Fibroblast of lung (primary cell): ENCODE results near the gene SLIT3. TPM values are rescaled to one million over a fixed set of nuclear protein-coding genes. Genes with fewer than 3 reads are reported as not detected.

Experiments used
- DNase-seq, 2 donors: peaks; one replicate each; pipeline versions ENCODE4 v3.0.0 to v3.0.0-alpha.2; 2010; ENCODE audit warnings: low read depth in 2 of 2
- H2AFZ ChIP-seq: 2 replicates; pipeline ENCODE4 v1.5.1; 2012; ENCODE audit warnings: low read length, control low read depth, inconsistent platforms
- H3K27ac ChIP-seq: 2 replicates; pipeline ENCODE4 v1.5.1; 2011; ENCODE audit warnings: low read length, control low read depth; ENCODE audit not compliant: insufficient read depth
- H3K27me3 ChIP-seq: 2 replicates; pipeline ENCODE4 v1.5.1; 2011; ENCODE audit warnings: mild to moderate bottlenecking, low read length; ENCODE audit not compliant: control insufficient read depth, insufficient read depth
- H3K36me3 ChIP-seq: 2 replicates; pipeline ENCODE4 v1.5.1; 2011; ENCODE audit warnings: low read length; ENCODE audit not compliant: control insufficient read depth, insufficient read depth
- H3K4me1 ChIP-seq: 2 replicates; pipeline ENCODE4 v1.5.1; 2011; ENCODE audit warnings: low read length; ENCODE audit not compliant: control insufficient read depth, insufficient read depth; ENCODE audit errors: extremely low read depth
- H3K4me2 ChIP-seq: 2 replicates; pipeline ENCODE4 v1.5.1; 2011; ENCODE audit warnings: low read length, control low read depth; ENCODE audit not compliant: insufficient read depth; ENCODE audit errors: extremely low read depth
- H3K4me3 ChIP-seq, 4 experiments: fragments of 200-600 bp in 1 of 4; sonication (generic) in 1 of 4; replicated peaks in 1 of 4; 2 replicates each; pipeline ENCODE4 v1.5.1; 2011 to 2016; ENCODE audit warnings: low read length in 4 of 4, low read depth in 3 of 4, mild to moderate bottlenecking in 3 of 4, control low read depth in 2 of 4, inconsistent platforms in 1 of 4, mixed read lengths in 1 of 4; ENCODE audit not compliant: insufficient read depth in 1 of 4; ENCODE audit errors: control extremely low read depth in 1 of 4
- H3K79me2 ChIP-seq: 2 replicates; pipeline ENCODE4 v1.5.1; 2012; ENCODE audit warnings: mild to moderate bottlenecking, low read length, inconsistent platforms; ENCODE audit not compliant: control insufficient read depth, insufficient read depth
- H3K9ac ChIP-seq: 2 replicates; pipeline ENCODE4 v1.5.1; 2011; ENCODE audit warnings: mild to moderate bottlenecking, low read length, control low read depth; ENCODE audit not compliant: insufficient read depth
- H3K9me3 ChIP-seq: 2 replicates; pipeline ENCODE4 v1.5.1; 2012; ENCODE audit warnings: low read depth, low read length; ENCODE audit not compliant: control insufficient read depth, insufficient read depth
- H4K20me1 ChIP-seq: 2 replicates; pipeline ENCODE4 v1.5.1; 2011; ENCODE audit warnings: low read length; ENCODE audit not compliant: control insufficient read depth, insufficient read depth; ENCODE audit errors: extremely low read depth
- CTCF ChIP-seq, 2 donors: IDR thresholded peaks in 1 of 2; conservative IDR thresholded peaks in 1 of 2; 1 replicate in 1 of 2; 2 replicates in 1 of 2; pipeline ENCODE4 v1.5.1; 2011 to 2012; ENCODE audit warnings: low read length in 2 of 2, control low read depth in 1 of 2, inconsistent platforms in 1 of 2, low read depth in 1 of 2, mild to moderate bottlenecking in 1 of 2
- EZH2 ChIP-seq: IDR thresholded peaks from 2 replicates; pipeline ENCODE4 v1.5.1; 2012; ENCODE audit warnings: low read length, control low read depth, mild to moderate bottlenecking; ENCODE audit errors: missing control alignments
- polyA plus RNA-seq, 2 donors: library from polyadenylated mRNA; depleted of rRNA in 1 of 2; stranded (reverse) in 1 of 2; unstranded in 1 of 2; fragments of >200 nt; gene quantifications; 2 replicates each; pipeline ENCODE4 v1.2.1, GENCODE V29; 2011 to 2012; ENCODE audit warnings: missing spikeins in 1 of 2
- total RNA-seq: library from RNA; depleted of rRNA; stranded (reverse); fragments of >200 nt; gene quantifications from 2 replicates; pipeline ENCODE4 v1.2.1, GENCODE V29; 2014

SLIT3 gene
- total and polyA plus RNA-seq, 2 donors (not counting 1 experiment from before 2014, with no cell fraction given): 1.6 to 4.6 TPM

GRCh38 chr5:168655316-168655715, 645.6 kb downstream of the SLIT3 start:
- H3K9me3 ChIP-seq: no peaks in the 10 kb centered on the region
- no peak overlapping the region for H2AFZ ChIP-seq
- H4K20me1 ChIP-seq: no peaks in the 10 kb centered on the region
- H3K9ac ChIP-seq: no peak overlapping the region
- no peak overlapping the region for H3K27ac ChIP-seq
- TF ChIP-seq CTCF (conservative IDR thresholded peaks at IDR 0.05 in 1 of 2, IDR thresholded peaks at IDR 0.05 in 1 of 2; ENCODE audit: low read depth in 1 of 2, low read length in 2 of 2) (no peak), EZH2 (no peak)
- no peaks in the 10 kb centered on the region for H3K27me3 ChIP-seq
- H3K4me2 ChIP-seq: no peak overlapping the region
- no peaks in the 10 kb centered on the region for H3K36me3 ChIP-seq
- no peak for DNase-seq
- H3K79me2 ChIP-seq: no peaks in the 10 kb centered on the region
- no peak overlapping the region for H3K4me3 ChIP-seq
- no peaks in the 10 kb centered on the region for H3K4me1 ChIP-seq

- DNase-seq: peak; percentile 14 to 46
- Histone ChIP-seq H3K27me3 (no peaks in the 10 kb centered on the region), H3K4me1 (no peaks in the 10 kb centered on the region), H3K4me2 (no peak overlapping the region), H3K9me3 (no peaks in the 10 kb centered on the region), H3K79me2 (no peaks in the 10 kb centered on the region), H3K4me3 (no peak overlapping the region), H3K27ac (no peak overlapping the region), H2AFZ (no peak overlapping the region), H3K9ac (no peak overlapping the region), H4K20me1 (no peaks in the 10 kb centered on the region), H3K36me3 (no peaks in the 10 kb centered on the region)
- TF ChIP-seq CTCF (conservative IDR thresholded peaks at IDR 0.05 in 1 of 2, IDR thresholded peaks at IDR 0.05 in 1 of 2; ENCODE audit: low read depth in 1 of 2, low read length in 2 of 2) (no peak), EZH2 (no peak)
Measured at GRCh38 chr5:168654211-168654721, 646.7 kb downstream of the SLIT3 start.

- Histone ChIP-seq H4K20me1 (no peaks in the 10 kb centered on the region), H3K36me3 (no peaks in the 10 kb centered on the region), H3K4me3 (no peak overlapping the region), H3K27me3 (no peaks in the 10 kb centered on the region), H3K9ac (no peak overlapping the region), H3K9me3 (no peaks in the 10 kb centered on the region), H2AFZ (no peak overlapping the region), H3K4me2 (no peak overlapping the region), H3K79me2 (no peaks in the 10 kb centered on the region), H3K4me1 (no peaks in the 10 kb centered on the region), H3K27ac (no peak overlapping the region)
- TF ChIP-seq EZH2: no peak
- DNase-seq: no peak
Measured at GRCh38 chr5:168653626-168654025, 647.3 kb downstream of the SLIT3 start.
